ENCODE results near the gene MEX3D. TPM values are rescaled to one million over a fixed set of nuclear protein-coding genes. Genes with fewer than 3 reads are reported as not detected.

MEX3D gene
- total and polyA plus RNA-seq, 7 donors: 4.8 to 16.1 (median 10.3) TPM

DNA sequence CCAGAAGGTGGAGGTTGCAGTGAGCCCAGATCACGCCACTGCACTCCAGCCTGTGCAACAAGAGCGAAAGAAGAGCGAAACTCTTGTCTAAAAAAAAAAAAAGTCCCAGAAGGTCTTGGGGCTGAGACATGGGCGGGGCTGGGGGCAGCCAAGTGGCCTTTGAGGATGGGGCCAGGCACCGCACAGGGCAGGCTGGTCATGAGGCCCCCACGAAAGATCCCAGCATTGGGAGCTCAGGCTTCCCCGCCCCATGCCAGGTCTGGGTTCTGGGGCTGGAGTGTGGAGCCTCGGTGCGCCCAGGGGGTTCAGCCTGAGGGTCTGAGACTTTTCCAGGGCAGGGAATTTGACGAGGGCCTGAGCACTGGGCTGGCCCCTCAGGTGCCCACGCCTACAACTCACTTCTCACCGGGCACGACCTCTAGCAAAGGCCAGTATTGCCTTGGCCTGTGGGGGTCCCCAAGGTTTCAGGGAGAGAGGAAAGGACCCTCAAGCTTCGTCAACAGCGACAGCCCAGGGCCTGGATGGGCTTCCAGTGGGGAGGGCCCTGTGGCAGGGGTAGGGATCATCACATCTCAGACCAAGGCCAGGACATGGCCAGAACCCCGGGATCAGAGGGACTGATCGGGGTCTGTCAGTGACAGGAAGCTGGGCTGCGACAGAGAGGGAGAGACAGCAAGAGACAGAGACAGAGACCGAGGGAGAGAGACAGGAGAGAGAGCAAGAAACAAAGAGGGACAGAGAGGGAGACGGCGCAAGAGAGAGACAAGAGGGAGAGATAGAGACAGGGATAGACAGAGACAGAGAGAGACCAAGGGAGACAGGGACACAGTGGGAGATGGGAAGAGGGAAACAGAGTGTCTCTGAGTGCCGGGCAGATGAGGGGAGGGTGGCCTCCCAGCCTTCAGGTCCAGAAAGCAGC lies 7.5 kb upstream of the MEX3D start:
- intact Hi-C loops (cut with DNase I): no loop called here
- Histone ChIP-seq H3K36me3 (peaks cover 9 to 43% (median 18%) of the 10 kb centered on the region in 4 donors), H3K9me3 (no peaks in the 10 kb centered on the region), H3K4me3 (no peak overlapping the region), H3K27ac (no peak overlapping the region), H3K27me3 (no peaks in the 10 kb centered on the region), H3K4me1 (no peaks in the 10 kb centered on the region)
- peak; percentile 61 for DNase-seq
- TF ChIP-seq CTCF (IDR thresholded peaks at IDR 0.05): no peak
- WGBS, 2 donors: 88 to 89% methylated on average over 22 of the region's 22 CpGs

GRCh38 chr19:1574354-1575136 lies 6.4 kb upstream of the MEX3D start:
- DNase-seq: peak; percentile 60
- Histone ChIP-seq H3K4me1 (no peaks in the 10 kb centered on the region), H3K4me3 (no peak overlapping the region), H3K36me3 (peaks cover 0 to 32% (median 8%) of the 10 kb centered on the region in 4 donors), H3K27ac (no peak overlapping the region), H3K9me3 (no peaks in the 10 kb centered on the region), H3K27me3 (no peaks in the 10 kb centered on the region)
- intact Hi-C loops (cut with DNase I): no loop called here
- WGBS, 2 donors: 90 to 91% methylated on average over 34 of the region's 34 CpGs
- TF ChIP-seq EP300 (IDR thresholded peaks at IDR 0.05) (no peak), CTCF (IDR thresholded peaks at IDR 0.05) (no peak), POLR2A (IDR thresholded peaks at IDR 0.05) (no peak), POLR2AphosphoS5 (IDR thresholded peaks at IDR 0.05) (no peak)

DNA sequence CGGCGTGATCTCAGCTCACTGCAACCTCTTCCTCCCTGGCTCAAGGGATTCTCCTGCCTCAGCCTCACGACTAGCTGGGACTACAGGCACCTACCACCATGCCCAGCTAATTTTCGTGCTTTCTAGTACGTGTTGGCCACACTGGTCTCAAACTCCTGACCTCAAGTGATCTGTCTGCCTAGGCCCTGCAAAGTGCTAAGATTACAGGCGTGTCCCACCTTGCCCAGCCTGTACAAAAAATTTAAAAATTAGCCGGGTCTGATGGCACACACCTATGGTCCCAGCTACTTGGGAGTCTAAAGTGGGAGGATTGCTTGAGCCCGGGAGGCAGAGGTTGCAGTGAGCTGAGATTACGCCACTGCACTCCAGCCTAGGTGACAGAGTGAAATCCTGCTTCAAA lies 4.7 kb upstream of the MEX3D start:
- TF ChIP-seq EP300 (IDR thresholded peaks at IDR 0.05) (no peak), POLR2A (IDR thresholded peaks at IDR 0.05) (no peak), CTCF (IDR thresholded peaks at IDR 0.05) (no peak), POLR2AphosphoS5 (IDR thresholded peaks at IDR 0.05) (no peak)
- peaks cover 0 to 7% (median 5%) of the 10 kb centered on the region in 4 donors for H3K4me1 ChIP-seq
- WGBS, 2 donors: 75 to 87% methylated on average over 9 of the region's 9 CpGs
- intact Hi-C loops (cut with DNase I): no loop called here
- DNase-seq: no peak
- no peak overlapping the region for H3K4me3 ChIP-seq
- no peak overlapping the region for H3K27ac ChIP-seq
- peaks cover 0 to 17% (median 3%) of the 10 kb centered on the region in 4 donors for H3K36me3 ChIP-seq
- H3K9me3 ChIP-seq: no peaks in the 10 kb centered on the region
- no peaks in the 10 kb centered on the region for H3K27me3 ChIP-seq

DNA sequence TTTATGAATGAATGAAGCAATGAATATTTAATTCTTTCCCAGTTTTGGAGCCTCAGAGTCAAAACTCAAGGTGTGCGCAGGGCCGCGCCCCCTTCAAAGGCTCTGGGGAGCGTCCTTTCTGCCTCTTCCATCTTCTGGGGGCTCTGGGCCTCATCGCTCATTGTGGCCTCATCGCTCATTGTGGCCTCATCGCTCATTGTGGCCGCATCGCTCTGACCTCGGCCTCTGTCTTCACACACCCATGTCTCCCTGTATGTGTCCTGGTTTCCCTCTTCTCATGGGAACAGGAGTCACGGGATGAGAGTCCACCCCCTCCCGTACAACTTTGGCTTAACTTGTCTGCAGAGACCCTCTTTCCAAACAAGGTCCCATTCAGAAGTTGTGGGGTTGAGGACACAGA lies 3.2 kb upstream of the MEX3D start:
- no peak for DNase-seq
- Histone ChIP-seq H3K4me1 (peaks cover 0 to 16% (median 6%) of the 10 kb centered on the region in 4 donors), H3K27me3 (no peaks in the 10 kb centered on the region), H3K4me3 (no peak overlapping the region), H3K9me3 (no peaks in the 10 kb centered on the region), H3K27ac (no peak overlapping the region), H3K36me3 (peaks cover 0 to 3% (median 0%) of the 10 kb centered on the region in 4 donors)
- WGBS, 2 donors: 91 to 92% methylated on average over 12 of the region's 12 CpGs
- intact Hi-C loops (cut with DNase I): no loop called here
- TF ChIP-seq CTCF (IDR thresholded peaks at IDR 0.05): no peak
- TF ChIP-seq POLR2A (IDR thresholded peaks at IDR 0.05): no peak
- TF ChIP-seq POLR2AphosphoS5 (IDR thresholded peaks at IDR 0.05): no peak
- no peak for TF ChIP-seq EP300 (IDR thresholded peaks at IDR 0.05)

Data from sigmoid colon (tissue), 7 donors.